Activated CD4-positive, alpha-beta T cell treated with anti-CD3 and anti-CD28 coated beads, Interleukin-2, Interleukin-4, amounts not matched to agents 100 ng/mL and 50 ng/mL, durations not matched to agents 16 hours and 8 hours (primary cell): ENCODE results near the gene HTR3D.
A peak's percentile ranks its signal among the peaks of the same experiment; 100 is the strongest.
"Not testable (repeated sequence)": the region's sequence is repeated elsewhere in the genome, so short reads cannot be mapped to it uniquely, and the experiment has no call there.

Experiments used
- DNase-seq: peaks from one replicate; pipeline ENCODE4 v3.0.0-alpha.2; 2020; ENCODE audit warnings: low spot score

The HTR3D gene

DNA sequence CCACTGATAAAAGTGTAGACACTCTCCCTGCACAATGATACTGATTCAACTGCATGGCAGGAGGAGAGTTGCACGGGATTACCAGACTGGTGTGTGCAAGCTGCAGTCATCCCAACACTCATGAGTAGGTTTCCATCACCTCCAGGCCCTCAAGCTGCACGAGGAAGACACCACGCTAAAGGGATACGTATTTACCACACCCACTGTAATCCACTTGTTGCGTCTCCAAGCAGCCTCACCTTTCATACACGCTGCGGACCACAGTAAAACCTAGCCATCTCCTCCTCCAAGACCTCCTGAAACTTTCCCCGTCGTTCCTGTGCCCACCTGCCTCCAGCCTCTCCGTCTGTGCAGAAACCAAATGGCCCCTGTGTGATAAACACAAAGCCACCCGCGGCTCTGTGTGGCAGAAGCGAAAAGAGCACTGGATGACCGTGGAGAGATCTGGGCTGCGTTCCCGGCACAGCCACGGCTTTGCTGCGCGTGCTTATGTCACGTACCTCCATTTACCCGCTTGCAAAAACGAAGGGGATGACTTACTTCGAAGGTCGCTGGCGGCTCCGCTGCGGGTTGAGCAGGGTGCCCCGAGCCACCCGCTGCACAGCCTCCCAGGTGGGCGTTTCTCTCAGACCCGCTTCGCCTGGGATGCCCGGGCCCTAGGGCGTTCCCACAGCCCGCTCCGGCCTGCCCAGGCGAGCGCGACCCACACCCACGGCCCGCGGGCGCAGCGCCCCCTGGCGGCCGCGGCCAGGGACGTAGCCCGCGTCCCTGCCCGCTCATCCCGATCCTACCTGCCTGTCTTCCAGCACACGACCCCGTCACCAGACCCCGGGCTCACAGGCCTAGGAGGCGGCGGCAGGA is 14.5 kb upstream of the HTR3D start:
- peak; percentile 53 for DNase-seq

DNA sequence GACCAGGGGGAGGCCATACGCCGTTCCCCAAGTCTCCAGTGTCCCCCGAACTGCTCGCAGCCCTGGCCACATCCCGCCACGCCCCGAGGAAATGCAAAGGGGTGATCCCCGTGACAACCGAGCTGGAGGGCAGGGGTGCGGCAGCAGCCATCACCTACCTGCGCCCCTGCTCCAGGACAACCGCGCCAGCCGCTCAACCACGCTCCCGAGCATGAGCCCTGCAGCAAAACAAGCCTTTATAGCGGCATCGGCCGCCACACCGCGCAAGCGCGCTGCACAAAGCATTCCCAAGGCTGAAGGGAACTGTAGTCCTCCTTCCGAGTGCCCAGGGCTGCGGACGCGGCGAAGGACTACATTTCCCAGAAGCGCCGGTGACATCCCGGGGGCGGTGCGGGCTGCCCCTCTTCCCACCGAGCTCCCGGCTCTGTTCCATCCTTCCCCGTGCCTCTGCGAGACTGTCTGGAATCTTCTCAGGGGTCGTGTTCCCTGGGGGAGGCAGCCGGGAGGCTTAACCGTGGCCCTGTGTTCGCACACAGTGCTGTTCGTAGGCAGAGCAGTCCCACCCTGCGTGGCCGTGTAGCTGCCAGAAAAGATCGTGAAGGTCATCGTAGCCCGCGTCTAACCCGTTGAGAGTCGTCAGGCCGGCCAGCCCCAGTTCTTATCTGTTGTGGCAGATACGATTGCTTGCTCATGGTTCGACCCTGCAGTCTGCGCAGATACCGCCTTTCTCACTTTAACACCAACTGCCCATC is 13.7 kb upstream of the HTR3D start, which contains the start of gene ABCC5:
Gene ABCC5, minus strand, starts transcription at position 213 of the 752 bp plus-strand sequence. CDS start 3,492 bp downstream, outside the sequence.
- DNase-seq, result peak; percentile 90

DNA sequence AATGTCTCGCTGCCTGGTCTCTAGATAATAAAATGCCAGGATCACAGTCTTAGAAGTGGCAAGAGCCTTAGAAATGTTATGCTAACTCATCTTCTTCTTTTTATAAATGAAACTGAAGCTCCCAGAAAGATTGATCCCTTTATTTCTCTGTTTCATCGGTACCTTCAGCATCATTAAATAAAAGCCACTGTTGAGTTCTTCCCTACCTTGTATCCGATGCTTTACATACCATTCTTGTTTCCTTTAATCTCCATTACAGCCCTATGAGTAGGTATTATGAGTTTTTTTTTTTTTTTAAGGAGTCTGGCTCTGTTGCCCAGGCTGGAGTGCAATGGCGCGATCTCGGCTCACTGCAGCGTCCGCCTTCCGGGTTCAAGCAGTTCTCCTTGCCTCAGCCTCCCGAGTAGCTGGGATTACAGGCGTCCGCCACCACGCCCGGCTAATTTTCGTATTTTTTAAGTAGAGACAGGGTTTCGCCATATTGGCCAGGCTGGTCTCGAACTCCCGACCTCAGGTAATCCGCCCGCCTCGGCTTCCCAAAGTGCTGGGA is 13.0 kb upstream of the HTR3D start:
- no peak for DNase-seq

DNA sequence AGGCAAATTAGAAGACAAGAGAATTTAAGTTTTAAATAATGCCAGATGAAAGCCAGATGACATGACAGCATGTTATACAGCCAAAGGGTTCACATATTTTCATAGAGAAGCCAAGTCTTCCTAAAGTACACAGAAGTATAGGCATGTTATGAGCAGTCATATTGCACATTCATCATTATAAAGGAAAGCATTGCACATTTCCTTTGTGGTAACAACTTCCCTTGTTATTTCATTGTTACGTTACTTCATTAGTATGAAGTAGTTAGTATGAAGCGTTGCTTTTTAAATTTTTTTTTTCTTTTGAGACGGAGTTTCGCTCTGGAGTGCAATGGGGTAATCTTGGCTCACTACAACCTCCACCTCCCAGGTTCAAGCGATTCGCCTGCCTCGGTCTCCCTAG is 9.2 kb upstream of the HTR3D start:
- DNase-seq, result no peak

DNA sequence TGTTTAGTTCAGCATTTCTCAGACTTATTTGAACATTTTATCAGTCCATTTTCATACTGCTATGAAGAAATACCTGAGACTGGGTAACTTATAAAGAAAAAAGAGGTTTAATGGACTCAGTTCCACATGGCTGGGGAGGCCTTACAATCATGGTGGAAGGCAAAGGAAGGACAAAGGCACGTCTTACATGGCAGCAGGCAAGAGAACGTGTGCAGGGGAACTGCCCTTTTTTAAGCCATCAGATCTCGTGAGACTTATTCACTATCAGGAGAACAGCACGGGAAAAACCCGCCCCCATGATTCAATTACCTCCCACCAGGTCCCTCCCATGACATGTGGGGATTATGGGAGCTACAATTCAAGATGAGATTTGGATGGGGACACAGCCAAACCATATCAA is 6.3 kb upstream of the HTR3D start:
- DNase-seq, result not testable (repeated sequence)

DNA sequence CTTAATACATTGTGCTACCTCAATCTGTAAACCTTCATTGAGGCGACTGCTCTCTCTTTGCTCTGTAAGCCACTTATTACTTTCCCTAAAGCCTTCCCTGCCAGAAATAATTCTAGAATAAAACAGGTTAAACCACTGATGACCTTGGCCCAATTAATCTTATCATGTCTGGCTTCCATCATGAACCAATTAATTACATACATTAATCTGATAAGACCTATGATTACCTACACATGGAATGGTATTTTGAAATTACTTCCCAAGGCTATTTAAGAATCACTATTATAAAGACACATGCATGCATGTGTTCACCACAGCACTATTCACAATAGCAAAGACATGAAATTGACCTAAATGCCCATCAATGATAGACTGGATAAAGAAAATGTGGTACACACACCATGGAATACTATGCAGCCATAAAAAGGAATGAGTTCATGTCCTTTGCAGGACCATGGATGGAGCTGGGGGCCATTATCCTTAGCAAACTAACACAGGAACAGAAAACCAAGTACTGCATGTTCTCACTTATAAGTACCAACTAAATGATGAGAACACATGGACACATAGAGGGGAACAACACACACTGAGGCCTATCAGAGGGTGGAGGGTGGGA is 3.2 kb upstream of the HTR3D start:
- DNase-seq, result not testable (repeated sequence)

DNA sequence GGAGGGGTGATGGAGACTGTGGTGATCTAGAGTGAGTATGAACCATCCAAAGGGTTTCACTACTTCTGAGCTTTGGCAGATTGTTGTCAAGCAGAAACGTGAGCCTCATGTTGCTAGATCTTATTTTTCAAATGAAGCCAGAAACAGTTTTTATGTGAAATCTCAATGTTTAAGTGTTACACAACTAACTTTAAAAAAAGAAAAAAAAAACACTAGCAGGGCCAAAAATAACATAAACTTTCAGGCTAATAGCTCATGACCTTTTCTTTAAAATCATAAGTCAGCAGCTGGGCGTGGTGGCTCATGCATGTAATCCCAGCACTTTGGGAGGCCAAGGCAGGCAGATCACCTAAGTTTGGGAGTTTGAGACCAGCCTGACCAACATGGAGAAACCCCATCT is 2.1 kb upstream of the HTR3D start:
- DNase-seq, result no peak

DNA sequence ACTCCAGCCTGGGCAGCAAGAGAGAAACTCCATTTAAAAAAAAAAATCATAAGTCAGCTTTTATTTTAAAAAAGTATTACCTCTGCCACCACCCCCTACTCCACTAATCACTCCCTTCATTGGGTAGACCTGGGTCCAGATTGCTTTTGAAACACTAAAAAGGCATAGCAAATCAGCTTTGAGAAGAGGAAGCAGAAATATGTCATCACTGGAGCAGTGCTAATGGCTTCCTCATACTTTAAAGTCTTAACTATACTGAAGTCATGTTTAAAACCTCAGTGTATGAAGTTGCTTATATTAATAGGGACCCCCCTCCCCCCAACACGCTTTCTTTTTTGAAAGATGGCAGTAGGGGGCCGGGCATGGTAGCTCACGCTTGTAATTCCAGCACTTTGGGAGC is 1.0 kb upstream of the HTR3D start:
- DNase-seq, result no peak

DNA sequence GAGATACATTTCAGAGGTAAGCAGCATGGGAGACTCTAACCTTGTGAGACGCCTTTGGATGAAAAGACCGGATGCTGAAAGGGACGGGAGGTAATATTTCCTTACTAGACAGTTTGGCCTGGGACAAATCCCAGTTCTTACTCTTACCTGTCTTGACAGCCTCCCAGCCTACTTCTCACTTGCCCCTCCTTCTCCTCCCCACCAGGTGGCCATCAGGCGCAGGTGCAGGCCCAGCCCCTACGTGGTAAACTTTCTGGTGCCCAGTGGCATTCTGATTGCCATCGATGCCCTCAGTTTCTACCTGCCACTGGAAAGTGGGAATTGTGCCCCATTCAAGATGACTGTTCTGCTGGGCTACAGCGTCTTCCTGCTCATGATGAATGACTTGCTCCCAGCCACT is 6.3 kb downstream of the HTR3D start:
- DNase-seq, result no peak

DNA sequence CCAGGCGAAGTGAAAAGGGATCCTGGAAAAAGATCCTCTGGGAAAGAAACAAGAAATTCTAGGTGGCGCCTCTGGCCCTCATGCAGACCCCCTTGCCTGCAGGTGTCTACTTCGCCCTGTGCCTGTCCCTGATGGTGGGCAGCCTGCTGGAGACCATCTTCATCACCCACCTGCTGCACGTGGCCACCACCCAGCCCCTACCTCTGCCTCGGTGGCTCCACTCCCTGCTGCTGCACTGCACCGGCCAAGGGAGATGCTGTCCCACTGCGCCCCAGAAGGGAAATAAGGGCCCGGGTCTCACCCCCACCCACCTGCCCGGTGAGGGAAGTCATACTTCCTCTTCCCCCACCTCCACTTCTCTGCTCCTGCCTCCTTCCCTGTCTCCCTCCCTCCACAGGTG is 6.8 kb downstream of the HTR3D start:
- not testable (repeated sequence) for DNase-seq

DNA sequence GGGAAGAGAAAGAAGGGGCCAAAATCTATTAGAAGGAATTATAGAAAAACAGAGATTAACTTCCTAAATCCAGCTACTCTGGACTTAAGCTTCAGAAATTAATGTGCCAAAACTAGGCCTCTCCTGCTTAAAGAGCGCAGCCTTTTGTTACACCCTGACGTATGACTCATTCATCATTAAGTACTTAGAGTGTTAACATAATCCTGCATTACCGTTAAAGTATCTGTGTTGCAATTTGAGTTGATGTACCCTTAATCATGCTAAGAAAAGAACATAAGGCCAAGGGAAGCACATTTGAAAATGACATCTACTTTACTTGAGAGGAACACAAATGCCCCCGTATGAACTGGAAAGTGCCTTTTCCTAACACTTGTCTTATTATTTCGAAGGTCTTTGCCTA is 7.9 kb downstream of the HTR3D start:
- no peak for DNase-seq

DNA sequence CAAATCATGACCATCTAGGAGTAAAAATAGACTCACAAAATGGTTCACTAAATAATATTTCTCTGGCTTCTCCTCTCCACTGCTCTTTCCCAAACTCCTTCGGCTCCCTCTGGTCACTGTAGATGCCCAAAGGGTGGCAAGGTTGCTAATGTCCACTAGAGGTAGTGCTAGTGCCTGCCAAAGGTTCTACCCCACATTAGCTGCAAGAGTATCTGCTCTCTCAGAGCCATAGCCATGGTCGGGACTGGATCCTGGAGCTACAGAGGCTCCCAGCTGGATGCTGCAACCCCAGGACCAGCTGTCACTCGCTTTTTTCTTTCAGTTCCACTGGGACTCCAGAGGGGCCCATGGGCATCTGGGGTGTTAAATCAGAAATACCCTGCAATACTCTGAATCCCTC is 8.5 kb downstream of the HTR3D start:
- DNase-seq, result no peak

DNA sequence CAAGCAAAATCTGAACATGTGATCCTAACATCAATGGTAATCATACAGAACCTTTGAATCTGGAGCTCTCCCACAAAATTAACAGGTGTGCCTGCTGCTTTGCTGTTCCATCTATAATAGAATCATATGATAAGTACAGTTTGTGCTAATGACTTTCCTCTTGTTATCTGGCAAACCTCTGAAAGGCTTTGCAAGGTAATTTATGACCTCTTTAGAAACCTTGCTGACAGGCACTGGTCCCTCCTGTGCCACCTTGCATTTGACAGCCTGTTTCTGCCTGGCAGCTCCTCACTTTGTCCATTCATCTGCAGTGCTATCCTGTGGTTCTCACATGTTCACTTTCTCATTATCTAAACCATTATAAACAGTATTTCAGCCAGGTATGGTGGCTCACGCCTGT is 11.1 kb downstream of the HTR3D start:
- no peak for DNase-seq

DNA sequence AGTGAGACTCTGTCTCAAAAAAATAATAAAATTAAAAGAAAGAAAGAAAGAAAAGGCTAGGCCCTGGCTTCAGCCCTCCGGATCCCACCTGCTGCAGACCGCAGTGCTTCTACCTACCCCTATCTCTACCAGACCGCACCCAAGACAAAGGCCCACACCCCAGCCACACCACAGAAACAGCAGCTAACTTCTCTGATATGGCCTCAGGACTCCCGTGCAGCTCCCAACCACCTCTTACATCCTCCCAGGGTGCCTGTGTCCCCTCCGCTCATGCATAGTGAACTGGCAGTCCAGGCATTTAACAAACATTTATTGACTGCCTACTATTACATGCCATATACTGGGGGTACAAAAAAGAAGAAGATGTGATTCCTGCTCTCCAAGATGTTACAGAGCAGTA is 14.5 kb downstream of the HTR3D start:
- DNase-seq, result no peak

DNA sequence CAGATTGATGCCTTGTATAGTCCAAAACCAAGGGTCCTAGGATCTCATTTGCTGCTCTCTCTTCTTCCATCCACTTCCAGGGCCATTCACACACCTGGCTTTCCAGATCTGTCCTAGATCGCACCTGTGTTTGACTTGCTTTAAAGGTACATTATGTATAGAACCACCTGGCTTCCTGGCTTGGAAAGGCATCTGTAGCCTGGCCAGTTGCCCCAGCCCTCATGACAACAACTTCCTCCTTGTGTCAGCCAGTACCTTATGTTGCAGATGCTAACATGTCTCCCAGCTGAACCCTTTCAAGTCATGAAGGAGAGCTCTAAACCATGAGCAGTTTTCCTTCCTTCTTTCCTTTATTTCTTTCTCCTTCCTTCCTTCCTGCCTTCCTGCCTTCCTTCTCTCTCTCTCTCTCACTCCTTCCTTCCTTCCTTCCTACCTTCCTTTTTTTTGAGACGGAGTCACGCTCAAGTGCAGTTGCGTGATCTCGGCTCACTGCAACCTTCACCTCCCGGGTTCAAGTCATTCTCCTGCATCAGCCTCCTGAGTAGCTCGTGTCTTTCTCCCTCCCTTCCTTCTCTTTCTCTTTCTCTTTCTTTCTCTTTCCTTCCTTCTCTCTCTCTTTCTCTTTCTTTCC is 18.8 kb downstream of the HTR3D start:
- DNase-seq, result no peak

DNA sequence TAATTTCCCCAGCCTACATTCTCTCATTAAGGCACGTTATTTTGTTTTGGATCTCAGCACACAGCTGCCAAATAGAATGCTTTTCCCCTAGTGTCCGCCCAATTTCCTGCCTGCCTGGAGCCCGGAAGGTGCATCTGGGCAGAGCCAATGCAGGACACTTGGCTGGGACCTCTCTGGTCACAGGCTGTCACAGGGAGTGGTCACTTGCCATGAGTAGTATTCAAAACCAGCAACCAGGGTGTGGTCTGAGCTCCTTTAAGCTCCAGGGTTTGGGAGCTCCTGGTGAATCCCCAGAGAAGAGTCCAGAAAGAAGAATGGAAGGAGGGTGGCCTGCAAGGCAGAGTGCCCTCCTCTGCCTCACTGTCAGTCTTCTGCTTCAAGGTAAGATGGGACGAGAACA is 21.2 kb downstream of the HTR3D start, which contains the start of gene HTR3C:
Gene HTR3C, plus strand, starts transcription at position 281 of the 400 bp plus-strand sequence. Its CDS starts 34 bp downstream, at position 315.
- no peak for DNase-seq

DNA sequence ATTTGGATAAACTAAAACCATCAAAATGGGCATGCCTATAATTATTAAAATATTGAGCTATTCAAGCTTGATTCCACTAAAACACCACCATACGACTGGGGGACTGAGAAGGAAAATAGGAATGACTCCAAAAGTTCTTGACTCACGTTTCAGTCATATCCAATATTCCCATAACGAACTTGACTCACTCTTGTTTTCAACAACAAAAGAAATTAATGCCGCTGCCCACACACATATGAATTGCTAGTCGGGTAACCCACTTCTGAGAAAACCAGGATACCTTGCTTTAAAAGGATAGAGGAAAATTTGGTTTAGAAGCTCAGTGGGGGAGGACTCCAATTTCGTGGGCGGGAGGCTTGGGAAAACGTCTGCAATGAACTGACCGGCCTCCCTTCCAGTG is 26.5 kb downstream of the HTR3D start:
- no peak for DNase-seq

DNA sequence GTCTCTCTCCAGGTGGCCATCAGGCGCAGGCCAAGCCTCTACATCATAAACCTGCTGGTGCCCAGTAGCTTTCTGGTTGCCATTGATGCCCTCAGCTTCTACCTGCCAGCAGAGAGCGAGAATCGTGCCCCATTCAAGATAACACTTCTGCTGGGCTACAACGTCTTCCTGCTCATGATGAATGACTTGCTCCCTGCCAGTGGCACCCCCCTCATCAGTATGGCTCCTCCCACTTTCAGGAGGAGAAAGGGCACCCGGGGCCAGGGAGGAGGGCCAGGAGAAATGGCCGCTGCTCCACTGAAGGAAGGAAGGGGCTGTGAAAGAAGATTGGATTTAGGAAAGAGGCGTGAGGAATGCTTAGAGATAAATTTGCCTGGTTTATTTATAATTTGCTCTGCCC is 27.9 kb downstream of the HTR3D start:
- no peak for DNase-seq

DNA sequence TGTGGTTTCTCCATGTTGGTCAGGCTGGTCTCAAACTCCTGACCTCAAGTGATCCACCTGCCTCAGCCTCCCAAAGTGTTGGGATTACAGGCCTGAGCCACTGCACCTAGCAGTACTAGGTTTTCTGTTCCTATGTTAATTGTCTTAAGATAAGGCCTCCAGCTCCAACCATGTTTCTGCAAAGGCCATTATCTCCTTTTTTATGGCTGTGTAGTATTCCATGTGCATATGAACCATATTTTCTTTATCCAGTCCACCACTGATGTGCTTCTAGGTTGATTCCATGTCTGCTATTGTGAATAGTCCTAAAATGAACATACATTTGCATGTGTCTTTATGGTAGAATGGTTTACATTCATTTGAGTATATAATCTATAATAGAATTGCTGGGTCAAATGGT is 31.1 kb downstream of the HTR3D start:
- no peak for DNase-seq

DNA sequence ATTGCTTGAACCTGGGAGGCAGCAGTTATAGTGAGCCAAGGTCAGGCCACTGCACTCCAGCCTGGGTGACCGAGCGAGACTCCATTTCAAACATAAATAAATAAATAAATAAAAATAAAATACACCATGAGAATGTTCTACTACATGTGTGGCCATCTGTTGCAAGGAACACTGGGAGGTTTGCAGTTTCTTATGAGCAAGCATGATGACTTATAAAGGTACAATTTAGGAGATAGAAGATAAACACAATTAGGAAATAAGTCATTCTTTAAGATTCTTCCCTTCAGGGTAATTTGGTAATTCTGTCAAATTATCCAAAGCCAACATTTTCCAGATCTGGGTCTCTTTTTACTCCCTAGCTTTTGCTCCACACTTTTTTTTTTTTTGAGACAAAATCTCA is 34.7 kb downstream of the HTR3D start:
- DNase-seq, result no peak

DNA sequence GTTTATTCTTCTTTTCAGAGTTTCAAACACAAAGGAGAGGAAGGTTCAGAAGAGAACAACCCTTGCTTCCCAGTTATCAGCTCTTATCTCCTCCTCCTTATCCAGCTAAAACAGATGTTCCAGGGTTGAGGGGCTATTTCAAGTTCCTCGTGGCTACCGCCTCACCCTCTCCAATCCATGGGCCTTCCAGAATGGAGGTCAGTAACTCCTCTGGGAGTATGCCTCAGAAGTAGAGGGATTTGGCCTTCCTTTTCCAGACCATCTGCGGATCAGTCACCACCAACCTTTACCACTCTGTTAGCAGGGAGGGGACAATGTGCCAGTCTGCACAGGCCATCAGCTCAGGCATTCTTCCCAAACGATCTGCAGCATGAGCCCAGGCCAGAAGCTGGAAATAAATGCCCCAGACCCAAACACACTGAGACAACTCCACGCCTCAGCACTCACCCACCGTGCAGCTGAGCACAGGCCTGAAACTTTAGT is 36.1 kb downstream of the HTR3D start:
- DNase-seq, result no peak

DNA sequence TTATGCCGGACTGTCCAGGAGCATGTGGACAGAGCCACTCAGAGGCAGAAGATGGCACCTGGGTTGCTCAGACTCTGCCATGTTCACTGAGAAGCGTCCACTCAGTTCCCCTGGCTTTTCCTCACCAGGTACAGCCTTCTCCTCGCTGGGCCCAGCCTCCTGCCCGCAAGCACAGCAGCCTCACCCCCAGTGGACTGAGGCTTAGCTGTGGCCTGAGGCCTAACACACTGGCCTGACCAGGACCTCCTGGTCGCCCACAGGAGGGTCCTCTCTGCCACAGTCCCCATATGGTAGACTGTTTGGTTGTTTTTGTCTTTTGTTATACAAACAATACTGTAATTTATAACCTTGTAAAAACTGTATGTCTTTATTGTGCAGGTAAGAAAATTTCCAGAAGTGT is 36.8 kb downstream of the HTR3D start:
- DNase-seq, result no peak
